NCI-H1048 (cell line): ENCODE measurements around the gene RPRD1B.
"Not testable (repeated sequence)": the region's sequence is repeated elsewhere in the genome, so short reads cannot be mapped to it uniquely, and the experiment has no call there.

ENCODE experiments used
- DNase-seq: peaks from one replicate; lab custom pipeline; 2025; lab: John Stamatoyannopoulos, UW

Gene RPRD1B

DNA sequence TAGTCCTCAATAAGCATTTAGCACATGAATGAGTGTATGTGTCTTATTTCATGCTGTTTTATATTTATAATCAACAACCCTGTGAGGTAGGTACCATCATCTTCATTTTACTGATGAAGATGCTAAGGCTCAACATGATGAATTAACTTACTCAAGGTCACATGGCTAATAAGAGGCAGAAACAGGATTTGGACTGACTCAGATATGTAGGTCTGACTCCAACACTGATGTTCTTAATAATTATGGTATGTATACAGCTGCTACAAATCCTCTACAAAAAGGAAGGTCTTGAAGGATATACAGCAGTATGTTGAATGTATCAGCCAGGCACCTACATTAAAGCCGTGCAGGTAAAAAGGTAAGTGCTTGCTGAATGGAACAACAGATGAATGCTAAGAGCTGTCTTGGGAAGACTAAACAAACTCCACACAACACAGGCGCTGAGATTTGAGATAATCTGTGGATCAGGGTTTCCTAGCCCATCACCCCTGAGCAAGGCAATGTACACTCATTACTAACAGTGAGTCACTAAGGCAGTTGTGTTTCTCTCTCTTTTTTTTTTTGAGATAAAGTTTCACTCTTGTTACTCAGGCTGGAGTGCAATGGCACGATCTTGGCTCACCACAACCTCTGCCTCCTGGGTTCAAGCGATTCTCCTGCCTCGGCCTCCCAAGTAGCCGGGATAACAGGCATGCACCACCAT is 32.2 kb upstream of the RPRD1B start:
- no peak for DNase-seq

GRCh38 chr20:38001981-38002380 is 31.6 kb upstream of the RPRD1B start:
- DNase-seq = no peak

DNA sequence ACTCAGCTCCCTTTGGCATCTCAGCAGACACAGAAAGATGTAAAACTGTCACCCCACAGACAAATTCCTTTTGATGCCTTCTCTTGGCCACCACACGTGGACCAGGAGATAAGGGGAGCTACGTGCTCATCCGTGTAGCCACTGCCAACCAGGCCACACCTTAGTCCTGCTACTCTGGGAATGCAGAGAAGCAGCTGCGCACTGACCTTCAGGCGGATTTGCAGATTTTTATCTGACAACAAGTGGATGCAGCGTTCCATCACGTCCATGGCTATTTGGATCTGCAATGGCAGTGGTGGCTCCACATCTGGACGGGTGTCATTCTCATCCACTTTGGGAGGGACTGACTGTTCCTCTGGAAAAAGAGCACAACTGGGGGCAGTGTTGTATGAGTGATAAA is 31.1 kb upstream of the RPRD1B start:
- no peak for DNase-seq

- DNase-seq = no peak
These were observed 29.1 kb upstream of the RPRD1B start for GRCh38 chr20:38004416-38004815.

GRCh38 chr20:38005903-38006302 is 27.6 kb upstream of the RPRD1B start:
- DNase-seq = no peak

- no peak for DNase-seq
These were observed 26.0 kb upstream of the RPRD1B start for GRCh38 chr20:38007526-38007925.

- no peak for DNase-seq
These were observed 25.2 kb upstream of the RPRD1B start for GRCh38 chr20:38008233-38008944.

DNA sequence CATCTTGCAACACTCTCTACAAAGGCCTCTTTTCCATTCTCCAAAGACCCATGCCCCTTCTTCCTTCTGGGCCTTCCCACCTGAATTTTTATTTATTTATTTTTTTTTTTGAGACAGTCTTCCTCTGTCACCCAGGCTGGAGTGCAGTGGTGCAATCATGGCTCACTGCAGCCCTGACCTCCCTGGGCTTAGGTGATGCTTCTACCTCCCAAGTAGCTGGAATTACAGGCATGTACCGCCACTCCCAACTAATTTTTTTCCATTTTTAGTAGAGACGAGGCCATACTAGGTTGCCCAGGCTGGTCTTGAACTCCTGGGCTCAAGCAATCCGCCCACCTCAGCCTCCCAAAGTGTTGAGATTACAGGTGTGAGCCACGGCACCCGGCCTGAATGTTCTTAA is 24.1 kb upstream of the RPRD1B start:
- not testable (repeated sequence) for DNase-seq

GRCh38 chr20:38011696-38012095 is 21.9 kb upstream of the RPRD1B start:
- no peak for DNase-seq

- no peak for DNase-seq
These were observed 21.2 kb upstream of the RPRD1B start for GRCh38 chr20:38012332-38012731.

DNA sequence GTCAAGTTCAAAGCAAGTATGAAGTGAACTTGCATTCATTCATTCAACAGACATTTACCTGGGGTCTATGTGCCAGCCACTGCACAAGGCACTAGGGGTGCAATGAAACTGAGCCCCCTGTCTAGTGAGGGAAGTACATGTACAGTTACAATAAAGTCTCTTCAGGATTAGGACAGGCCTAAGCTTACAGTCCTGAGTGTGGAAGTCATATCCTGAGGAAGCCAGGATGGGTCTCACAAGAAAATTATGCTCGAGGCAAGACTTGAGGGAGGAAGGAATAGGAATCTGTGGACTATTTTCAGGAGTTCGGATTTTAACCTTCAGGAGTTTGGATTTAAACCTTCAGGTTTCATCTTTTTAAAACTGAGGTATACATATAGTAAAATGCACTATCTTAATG is 19.7 kb upstream of the RPRD1B start:
- DNase-seq = no peak

DNA sequence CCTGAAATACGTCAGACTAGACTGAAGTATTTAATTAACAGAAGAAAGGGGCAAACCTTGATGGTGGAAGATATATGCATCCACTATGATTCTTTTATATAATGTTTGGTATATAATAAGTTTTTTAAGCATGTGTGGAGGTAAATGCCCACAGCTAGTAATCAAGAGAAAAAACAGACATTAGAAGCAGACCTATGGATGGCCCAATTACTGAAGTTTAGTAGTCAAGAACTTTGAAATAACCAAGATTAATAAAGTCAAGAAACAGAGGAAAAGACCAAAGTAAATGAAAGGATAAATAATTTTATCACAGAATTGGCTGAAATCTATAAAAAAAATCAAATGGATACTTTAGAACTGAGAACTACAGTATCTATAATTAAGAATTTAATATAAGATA is 15.6 kb upstream of the RPRD1B start:
- DNase-seq = no peak

DNA sequence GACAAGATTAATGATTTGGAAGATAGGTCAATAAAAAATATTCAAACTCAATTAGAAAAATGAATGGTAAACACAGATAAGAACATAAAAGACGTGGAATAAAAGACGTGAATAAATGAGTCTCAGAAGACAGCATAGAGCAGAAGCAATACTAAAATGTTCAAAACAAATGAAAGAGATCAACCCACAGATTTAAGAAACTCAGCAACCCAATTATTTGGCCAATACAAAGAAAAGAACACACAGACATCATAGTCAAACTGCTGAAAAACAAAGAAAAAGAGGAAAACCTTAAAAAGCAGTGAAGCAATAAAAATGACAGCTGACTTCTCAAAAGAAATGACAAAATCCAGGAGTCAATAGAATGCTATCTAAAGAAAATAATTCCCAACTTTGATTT is 15.2 kb upstream of the RPRD1B start:
- no peak for DNase-seq

GRCh38 chr20:38021087-38021772 is 12.3 kb upstream of the RPRD1B start:
- no peak for DNase-seq

- DNase-seq = no peak
These were observed 10.2 kb upstream of the RPRD1B start for GRCh38 chr20:38023181-38024001.

DNA sequence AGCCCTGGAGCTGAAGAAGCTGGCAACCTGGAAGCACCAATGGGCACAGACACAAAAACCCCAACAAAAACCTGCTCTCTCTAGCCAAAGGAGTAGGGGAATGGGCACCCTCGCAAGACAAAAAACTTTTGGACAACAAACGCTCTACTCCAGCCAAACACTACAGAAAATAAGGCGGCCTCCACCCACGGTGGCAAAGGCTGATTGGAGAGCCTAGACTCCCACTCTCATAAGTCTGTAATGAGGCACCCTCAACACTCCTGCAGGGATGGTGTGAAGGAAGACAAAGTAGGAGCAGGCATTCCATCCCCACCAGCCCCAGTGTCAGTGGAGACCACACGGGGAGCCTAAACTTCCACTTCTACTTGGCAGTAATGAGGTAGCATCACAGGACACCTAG is 9.1 kb upstream of the RPRD1B start:
- DNase-seq = no peak

DNA sequence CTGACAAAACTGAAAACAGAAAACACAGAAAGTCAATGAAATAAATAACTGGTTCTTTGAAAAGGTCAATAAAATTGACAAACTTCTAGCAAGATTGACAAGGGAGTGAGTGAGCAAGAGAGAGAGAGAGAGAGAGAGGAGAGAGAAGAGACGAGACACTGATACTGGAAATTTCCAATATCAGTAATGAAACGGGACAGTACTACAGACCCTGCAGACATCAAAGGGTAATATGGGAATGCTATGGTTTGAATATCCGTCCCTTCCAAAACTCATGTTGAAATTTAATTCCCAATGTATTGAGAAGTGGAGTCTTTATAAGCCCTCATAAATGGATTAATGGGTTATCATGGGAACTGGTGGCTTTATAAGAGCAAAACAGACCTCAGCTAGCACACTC is 4.1 kb upstream of the RPRD1B start:
- no peak for DNase-seq

DNA sequence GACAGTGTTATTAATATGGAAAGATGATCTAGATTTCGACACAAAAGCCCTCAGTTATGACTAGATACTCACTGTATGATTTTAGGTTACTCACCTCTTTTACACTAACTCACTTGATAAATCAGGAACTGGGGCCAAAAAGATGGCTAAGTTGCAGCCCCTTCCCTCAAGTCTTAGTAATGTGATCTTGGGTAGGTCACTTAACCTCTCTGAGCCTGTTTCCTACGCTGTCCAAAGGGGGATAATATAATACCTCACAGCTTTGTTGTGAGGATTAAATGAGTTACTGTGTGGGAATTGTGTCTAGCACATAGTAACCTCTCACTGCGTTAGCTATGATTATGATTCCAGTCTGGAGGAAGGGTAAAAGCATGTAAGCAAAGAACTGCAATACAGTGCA is 1.6 kb upstream of the RPRD1B start:
- no peak for DNase-seq

DNA sequence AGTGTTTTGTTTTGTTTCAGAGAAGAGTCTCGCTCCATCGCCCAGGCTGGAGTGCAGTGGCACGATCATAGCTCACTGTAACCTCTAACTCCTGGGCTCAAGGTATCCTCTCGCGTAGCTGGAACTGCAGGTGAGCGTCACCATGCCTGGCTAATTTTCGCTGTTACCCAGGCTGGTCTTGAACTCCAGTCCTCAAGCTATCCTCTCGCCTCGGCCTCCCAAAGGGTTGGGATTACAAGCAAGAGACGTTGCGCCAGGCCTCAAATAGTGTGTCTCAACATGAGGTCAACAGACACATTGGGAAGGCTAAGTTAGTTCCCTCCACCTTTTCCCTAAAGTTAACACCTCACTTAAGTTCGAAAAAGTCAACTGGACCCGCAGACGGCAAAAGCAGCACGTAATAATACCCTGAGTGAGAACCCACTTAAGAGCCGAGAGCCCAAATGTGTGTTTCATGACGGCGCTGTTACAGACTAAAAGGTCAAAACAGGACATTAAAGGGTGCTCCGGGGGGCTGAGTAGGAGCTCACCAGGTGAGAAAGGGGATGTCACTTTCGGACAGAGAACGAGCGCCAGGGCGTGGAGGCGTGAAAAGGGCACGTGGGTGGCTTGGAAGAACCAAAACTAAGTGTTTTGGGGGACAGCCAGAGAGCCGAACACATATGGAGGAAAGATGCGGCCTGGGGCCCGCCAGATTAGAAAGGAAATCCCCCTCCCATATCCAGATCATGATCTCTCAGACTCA is 789 bp upstream of the RPRD1B start:
- no peak for DNase-seq

GRCh38 chr20:38034108-38034649 is 633 bp downstream of the RPRD1B start:
- DNase-seq = no peak

DNA sequence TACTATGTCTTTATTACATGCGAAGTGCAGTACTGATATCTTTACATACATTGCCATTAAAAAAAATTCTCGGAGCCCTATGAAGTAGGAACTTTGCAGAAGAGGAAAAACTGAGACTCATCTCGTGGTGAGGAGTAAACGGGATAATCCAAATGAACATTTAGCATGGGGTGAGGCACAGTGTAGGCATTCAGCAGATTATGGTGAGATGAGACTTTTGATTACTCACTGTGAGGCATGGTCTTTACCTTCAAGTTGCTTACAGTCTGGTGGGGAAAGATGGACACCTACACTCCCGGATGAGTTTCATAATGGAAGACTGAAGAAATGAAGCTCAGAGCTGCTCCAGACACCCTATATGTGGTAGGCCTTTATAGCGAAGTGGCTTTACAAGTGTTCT is 1.4 kb downstream of the RPRD1B start:
- no peak for DNase-seq
